Measurements from ENCODE around the gene OR2T1. TPM values are rescaled to one million over a fixed set of nuclear protein-coding genes. Genes with fewer than 3 reads are reported as not detected.

Gene OR2T1
- total and polyA plus RNA-seq, 2 experiments from 2014 or later = not detected

Other genes starting within 250 kb of the OR2T1 start
- gene OR2M2, start 228.2 kb upstream of the OR2T1 start, total RNA-seq (2014; rRNA removed; shearing (Covaris generic)) = not detected in 2 replicates
- gene OR2M2, start 228.2 kb upstream of the OR2T1 start, polyA plus RNA-seq (2016; fragmentation: Nextera tagmentation; extraction: Ambion mirVana) = not detected in 2 replicates
- not detected in 2 replicates for gene OR2M3, start 205.8 kb upstream of the OR2T1 start, total RNA-seq (2014; rRNA removed; shearing (Covaris generic))
- not detected in 2 replicates for gene OR2M3, start 205.8 kb upstream of the OR2T1 start, polyA plus RNA-seq (2016; fragmentation: Nextera tagmentation; extraction: Ambion mirVana)
- gene OR2M4, start 171.6 kb upstream of the OR2T1 start, total RNA-seq (2014; rRNA removed; shearing (Covaris generic)) = not detected in 2 replicates
- not detected in 2 replicates for gene OR2M4, start 171.6 kb upstream of the OR2T1 start, polyA plus RNA-seq (2016; fragmentation: Nextera tagmentation; extraction: Ambion mirVana)
- gene OR2T33, start 125.1 kb upstream of the OR2T1 start, total RNA-seq (2014; rRNA removed; shearing (Covaris generic)) = not detected in 2 replicates
- not detected in 2 replicates for gene OR2T33, start 125.1 kb upstream of the OR2T1 start, polyA plus RNA-seq (2016; fragmentation: Nextera tagmentation; extraction: Ambion mirVana)
- not detected in 2 replicates for gene OR2T12, start 99.6 kb upstream of the OR2T1 start, total RNA-seq (2014; rRNA removed; shearing (Covaris generic))
- gene OR2T12, start 99.6 kb upstream of the OR2T1 start, polyA plus RNA-seq (2016; fragmentation: Nextera tagmentation; extraction: Ambion mirVana) = not detected in 2 replicates
- gene OR2M7, start 78.5 kb upstream of the OR2T1 start, total RNA-seq (2014; rRNA removed; shearing (Covaris generic)) = not detected in 2 replicates
- not detected in 2 replicates for gene OR2M7, start 78.5 kb upstream of the OR2T1 start, polyA plus RNA-seq (2016; fragmentation: Nextera tagmentation; extraction: Ambion mirVana)
- not detected in 2 replicates for gene OR14C36, start 54.3 kb upstream of the OR2T1 start, total RNA-seq (2014; rRNA removed; shearing (Covaris generic))
- not detected in 2 replicates for gene OR14C36, start 54.3 kb upstream of the OR2T1 start, polyA plus RNA-seq (2016; fragmentation: Nextera tagmentation; extraction: Ambion mirVana)
- not detected in 2 replicates for gene OR2T4, start 41.4 kb upstream of the OR2T1 start, total RNA-seq (2014; rRNA removed; shearing (Covaris generic))
- not detected in 2 replicates for gene OR2T4, start 41.4 kb upstream of the OR2T1 start, polyA plus RNA-seq (2016; fragmentation: Nextera tagmentation; extraction: Ambion mirVana)
- gene OR2T6, start 27.3 kb upstream of the OR2T1 start, total RNA-seq (2014; rRNA removed; shearing (Covaris generic)) = not detected in 2 replicates
- not detected in 2 replicates for gene OR2T6, start 27.3 kb upstream of the OR2T1 start, polyA plus RNA-seq (2016; fragmentation: Nextera tagmentation; extraction: Ambion mirVana)
- not detected in 2 replicates for gene OR2T2, start 42.6 kb downstream of the OR2T1 start, total RNA-seq (2014; rRNA removed; shearing (Covaris generic))
- gene OR2T2, start 42.6 kb downstream of the OR2T1 start, polyA plus RNA-seq (2016; fragmentation: Nextera tagmentation; extraction: Ambion mirVana) = not detected in 2 replicates
- not detected in 2 replicates for gene OR2T3, start 70.3 kb downstream of the OR2T1 start, total RNA-seq (2014; rRNA removed; shearing (Covaris generic))
- gene OR2T3, start 70.3 kb downstream of the OR2T1 start, polyA plus RNA-seq (2016; fragmentation: Nextera tagmentation; extraction: Ambion mirVana) = not detected in 2 replicates
- not detected in 2 replicates for gene OR2T5, start 85.5 kb downstream of the OR2T1 start, total RNA-seq (2014; rRNA removed; shearing (Covaris generic))
- gene OR2T5, start 85.5 kb downstream of the OR2T1 start, polyA plus RNA-seq (2016; fragmentation: Nextera tagmentation; extraction: Ambion mirVana) = not detected in 2 replicates
- gene OR2G6, start 105.0 kb downstream of the OR2T1 start, total RNA-seq (2014; rRNA removed; shearing (Covaris generic)) = not detected in 2 replicates
- not detected in 2 replicates for gene OR2G6, start 105.0 kb downstream of the OR2T1 start, polyA plus RNA-seq (2016; fragmentation: Nextera tagmentation; extraction: Ambion mirVana)
- gene OR2T29, start 159.7 kb downstream of the OR2T1 start, total RNA-seq (2014; rRNA removed; shearing (Covaris generic)) = not detected in 2 replicates
- not detected in 2 replicates for gene OR2T29, start 159.7 kb downstream of the OR2T1 start, polyA plus RNA-seq (2016; fragmentation: Nextera tagmentation; extraction: Ambion mirVana)
- not detected in 2 replicates for gene OR2T34, start 171.7 kb downstream of the OR2T1 start, total RNA-seq (2014; rRNA removed; shearing (Covaris generic))
- gene OR2T34, start 171.7 kb downstream of the OR2T1 start, polyA plus RNA-seq (2016; fragmentation: Nextera tagmentation; extraction: Ambion mirVana) = not detected in 2 replicates
- gene OR2T10, start 194.7 kb downstream of the OR2T1 start, total RNA-seq (2014; rRNA removed; shearing (Covaris generic)) = not detected in 2 replicates
- gene OR2T10, start 194.7 kb downstream of the OR2T1 start, polyA plus RNA-seq (2016; fragmentation: Nextera tagmentation; extraction: Ambion mirVana) = not detected in 2 replicates
- gene OR2T11, start 232.0 kb downstream of the OR2T1 start, total RNA-seq (2014; rRNA removed; shearing (Covaris generic)) = not detected in 2 replicates
- gene OR2T11, start 232.0 kb downstream of the OR2T1 start, polyA plus RNA-seq (2016; fragmentation: Nextera tagmentation; extraction: Ambion mirVana) = not detected in 2 replicates
- gene OR2T35, start 242.2 kb downstream of the OR2T1 start, total RNA-seq (2014; rRNA removed; shearing (Covaris generic)) = not detected in 2 replicates
- gene OR2T35, start 242.2 kb downstream of the OR2T1 start, polyA plus RNA-seq (2016; fragmentation: Nextera tagmentation; extraction: Ambion mirVana) = not detected in 2 replicates